BLaER1 treated with 17β-estradiol and CSF1 and Interleukin-3, amounts not matched to agents 10 nM and 100 nM (cell line): ENCODE measurements around the gene TNNC2.

Experiments
- H3K27ac ChIP-seq, 11 experiments: shearing (Covaris generic); formaldehyde crosslinking; 2 replicates each; pipeline ENCODE4 v1.8.1; 2022
- H3K27me3 ChIP-seq, 11 experiments: shearing (Covaris generic); formaldehyde crosslinking; 2 replicates each; pipeline ENCODE4 v1.8.1; 2022
- H3K36me3 ChIP-seq, 11 experiments: shearing (Covaris generic); formaldehyde crosslinking; 2 replicates each; pipeline ENCODE4 v1.8.1; 2022
- H3K4me1 ChIP-seq, 10 experiments: shearing (Covaris generic); formaldehyde crosslinking; 2 replicates each; pipeline ENCODE4 v1.8.1; 2022
- H3K4me2 ChIP-seq, 11 experiments: shearing (Covaris generic); formaldehyde crosslinking; 2 replicates each; pipeline ENCODE4 v1.8.1; 2022
- H3K4me3 ChIP-seq, 10 experiments: shearing (Covaris generic); formaldehyde crosslinking; 2 replicates each; pipeline ENCODE4 v1.8.1; 2022
- H3K9ac ChIP-seq, 11 experiments: shearing (Covaris generic); formaldehyde crosslinking; 2 replicates each; pipeline ENCODE4 v1.8.1; 2022
- H3K9me3 ChIP-seq, 11 experiments: shearing (Covaris generic); formaldehyde crosslinking; replicated peaks in 1 of 11; 2 replicates each; pipeline ENCODE4 v1.8.1; 2022
- H4K20me1 ChIP-seq, 11 experiments: shearing (Covaris generic); formaldehyde crosslinking; 2 replicates each; pipeline ENCODE4 v1.8.1; 2022
- Cebpa-rat ChIP-seq, 11 experiments: shearing (Covaris generic); IDR thresholded peaks; 2 replicates each; pipeline ENCODE4 v1.8.1; 2022

Gene TNNC2

GRCh38 chr20:45796337-45797065 is 30.6 kb downstream of the TNNC2 start:
- H4K20me1 ChIP-seq, result peaks cover 0 to 14% (median 0%) of the 10 kb centered on the region in 11 experiments; a peak in 6 of 22 replicates
- no peak overlapping the region for H3K4me3 ChIP-seq
- TF ChIP-seq Cebpa-rat (IDR thresholded peaks at IDR 0.05), result no peak
- no peak overlapping the region for H3K27ac ChIP-seq
- peaks cover 42 to 55% (median 44%) of the 10 kb centered on the region in 11 experiments for H3K36me3 ChIP-seq
- no peak overlapping the region for H3K9ac ChIP-seq
- H3K4me1 ChIP-seq, result peaks cover 11 to 23% (median 12%) of the 10 kb centered on the region in 10 experiments
- no peak overlapping the region for H3K4me2 ChIP-seq
- H3K9me3 ChIP-seq, result no peaks in the 10 kb centered on the region
- H3K27me3 ChIP-seq, result no peaks in the 10 kb centered on the region

GRCh38 chr20:45792317-45793118 is 34.6 kb downstream of the TNNC2 start:
- peak overlapping the region; percentile 87 to 99 (median 96) for H3K4me3 ChIP-seq
- no peaks in the 10 kb centered on the region for H3K9me3 ChIP-seq
- peak overlapping the region; percentile 85 to 98 (median 95) for H3K4me2 ChIP-seq
- H3K27me3 ChIP-seq, result no peaks in the 10 kb centered on the region
- TF ChIP-seq Cebpa-rat (IDR thresholded peaks at IDR 0.05), result no peak
- peaks cover 11 to 36% (median 12%) of the 10 kb centered on the region in 10 experiments for H3K4me1 ChIP-seq
- H4K20me1 ChIP-seq, result peaks cover 0 to 5% (median 0%) of the 10 kb centered on the region in 11 experiments; a peak in 2 of 22 replicates
- H3K36me3 ChIP-seq, result peaks cover 34 to 40% (median 36%) of the 10 kb centered on the region in 11 experiments
- H3K27ac ChIP-seq, result peak overlapping the region; percentile 86 to 98 (median 93)
- peak overlapping the region; percentile 89 to 98 (median 95) for H3K9ac ChIP-seq

GRCh38 chr20:45788351-45788750 is 38.8 kb downstream of the TNNC2 start:
- Histone ChIP-seq H3K27ac (0 out of 22 replicates have a peak overlapping the region, but pooled peaks of 1 of the 11 experiments have one; percentile 8), H3K9me3 (no peaks in the 10 kb centered on the region), H3K4me3 (no peak overlapping the region), H3K9ac (no peak overlapping the region; a peak in 1 of 22 replicates), H3K4me2 (peak overlapping the region in 2 of 11 experiments; percentile 61 to 80; a peak in 3 of 22 replicates), H3K36me3 (peaks cover 0 to 2% (median 0%) of the 10 kb centered on the region in 11 experiments; a peak in 3 of 22 replicates), H3K4me1 (peaks cover 23 to 52% (median 26%) of the 10 kb centered on the region in 10 experiments), H3K27me3 (no peaks in the 10 kb centered on the region), H4K20me1 (no peaks in the 10 kb centered on the region; a peak in 1 of 22 replicates)
- no peak for TF ChIP-seq Cebpa-rat (IDR thresholded peaks at IDR 0.05)

- Histone ChIP-seq H3K4me1 (peaks cover 22 to 36% (median 24%) of the 10 kb centered on the region in 10 experiments), H4K20me1 (no peaks in the 10 kb centered on the region; a peak in 1 of 22 replicates), H3K27ac (no peak overlapping the region), H3K4me3 (no peak overlapping the region), H3K27me3 (no peaks in the 10 kb centered on the region), H3K9ac (no peak overlapping the region), H3K9me3 (no peaks in the 10 kb centered on the region), H3K4me2 (peak overlapping the region in 10 of 11 experiments; percentile 1 to 63 (median 22); a peak in 14 of 22 replicates), H3K36me3 (no peaks in the 10 kb centered on the region)
- no peak for TF ChIP-seq Cebpa-rat (IDR thresholded peaks at IDR 0.05)
Observed at GRCh38 chr20:45783656-45784294, 43.3 kb downstream of the TNNC2 start.

- Histone ChIP-seq H3K4me1 (peaks cover 22 to 28% (median 24%) of the 10 kb centered on the region in 10 experiments), H4K20me1 (no peaks in the 10 kb centered on the region; a peak in 1 of 22 replicates), H3K4me3 (no peak overlapping the region), H3K9me3 (no peaks in the 10 kb centered on the region), H3K36me3 (no peaks in the 10 kb centered on the region), H3K27ac (no peak overlapping the region), H3K9ac (no peak overlapping the region), H3K27me3 (no peaks in the 10 kb centered on the region), H3K4me2 (peak overlapping the region in 9 of 11 experiments; percentile 1 to 50 (median 28); a peak in 12 of 22 replicates)
- no peak for TF ChIP-seq Cebpa-rat (IDR thresholded peaks at IDR 0.05)
Observed at GRCh38 chr20:45782890-45783289, 44.2 kb downstream of the TNNC2 start.

GRCh38 chr20:45781391-45781931 is 45.7 kb downstream of the TNNC2 start:
- H3K4me1 ChIP-seq, result peaks cover 16 to 28% (median 22%) of the 10 kb centered on the region in 10 experiments
- no peak overlapping the region for H3K4me3 ChIP-seq
- no peaks in the 10 kb centered on the region for H3K9me3 ChIP-seq
- H3K27me3 ChIP-seq, result no peaks in the 10 kb centered on the region
- H3K36me3 ChIP-seq, result no peaks in the 10 kb centered on the region
- no peak overlapping the region for H3K27ac ChIP-seq
- no peaks in the 10 kb centered on the region; a peak in 1 of 22 replicates for H4K20me1 ChIP-seq
- peak overlapping the region in 1 of 11 experiments; percentile 11; a peak in 1 of 22 replicates for H3K9ac ChIP-seq
- H3K4me2 ChIP-seq, result peak overlapping the region in 1 of 11 experiments; percentile 3; a peak in 2 of 22 replicates
- TF ChIP-seq Cebpa-rat (IDR thresholded peaks at IDR 0.05), result no peak

GRCh38 chr20:45780159-45780558 is 47.0 kb downstream of the TNNC2 start:
- H3K4me2 ChIP-seq, result no peak overlapping the region
- H3K9me3 ChIP-seq, result no peaks in the 10 kb centered on the region
- no peaks in the 10 kb centered on the region; a peak in 1 of 22 replicates for H4K20me1 ChIP-seq
- H3K4me3 ChIP-seq, result no peak overlapping the region
- TF ChIP-seq Cebpa-rat (IDR thresholded peaks at IDR 0.05), result no peak
- no peaks in the 10 kb centered on the region for H3K27me3 ChIP-seq
- peaks cover 15 to 28% (median 22%) of the 10 kb centered on the region in 10 experiments for H3K4me1 ChIP-seq
- no peak overlapping the region for H3K27ac ChIP-seq
- H3K36me3 ChIP-seq, result no peaks in the 10 kb centered on the region
- no peak overlapping the region for H3K9ac ChIP-seq

DNA sequence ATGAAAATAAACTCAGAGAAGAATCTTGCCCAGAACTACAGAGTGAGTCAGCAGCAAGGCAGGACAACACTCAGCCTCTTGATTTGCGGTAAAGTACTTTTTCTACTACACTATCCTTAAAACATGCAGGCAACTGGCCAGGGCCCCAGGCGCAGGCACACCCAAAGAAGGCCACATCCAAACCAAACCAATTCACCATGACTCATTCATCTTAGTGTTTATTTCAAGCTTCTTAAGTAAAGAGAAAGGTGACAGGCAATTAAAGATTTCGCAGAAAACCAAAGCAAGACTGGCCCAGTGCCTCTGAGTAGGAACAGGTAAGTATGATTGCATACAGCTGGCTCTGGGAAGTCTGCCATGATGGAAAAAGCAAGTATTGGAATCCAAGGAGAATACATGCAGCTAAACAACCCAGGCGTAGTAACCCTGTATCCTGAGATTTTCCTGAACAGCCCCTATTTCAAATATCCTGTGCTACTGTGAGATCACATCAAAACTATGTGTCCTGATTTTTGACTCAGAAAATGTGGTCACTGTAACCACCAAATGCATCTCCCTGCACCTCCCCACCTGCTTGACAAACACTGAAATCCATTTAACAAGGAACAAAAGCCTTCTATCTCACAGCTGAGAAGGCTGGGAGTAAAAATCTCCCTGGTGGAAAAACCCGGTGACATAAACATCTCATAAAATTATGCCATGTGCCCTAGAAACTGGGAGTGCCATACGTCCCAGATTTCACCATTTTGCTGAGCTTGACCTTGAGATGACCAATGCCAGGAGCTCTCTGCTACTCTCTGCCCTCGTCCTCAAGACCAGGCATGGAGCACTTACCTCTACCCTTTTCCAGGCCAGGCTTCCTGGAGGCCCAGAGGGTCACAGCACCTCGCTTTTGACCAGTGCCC is 47.8 kb downstream of the TNNC2 start:
- Histone ChIP-seq H3K4me2 (no peak overlapping the region), H3K27ac (no peak overlapping the region), H3K4me1 (peaks cover 6 to 23% (median 16%) of the 10 kb centered on the region in 10 experiments), H3K27me3 (no peaks in the 10 kb centered on the region), H3K36me3 (no peaks in the 10 kb centered on the region), H3K4me3 (no peak overlapping the region), H3K9me3 (no peaks in the 10 kb centered on the region), H3K9ac (no peak overlapping the region), H4K20me1 (no peaks in the 10 kb centered on the region; a peak in 1 of 22 replicates)
- TF ChIP-seq Cebpa-rat (IDR thresholded peaks at IDR 0.05), result no peak
